Glomerular visceral epithelial cell (primary cell): ENCODE data around the gene NEURL1.
A peak's percentile ranks its signal among the peaks of the same experiment; 100 is the strongest.
"Not testable (repeated sequence)": the region's sequence is repeated elsewhere in the genome, so short reads cannot be mapped to it uniquely, and the experiment has no call there.

Experiments
- DNase-seq: peaks from one replicate; pipeline ENCODE4 v3.0.0-alpha.2; 2016; ENCODE audit errors: extremely low spot score

Gene NEURL1

DNA sequence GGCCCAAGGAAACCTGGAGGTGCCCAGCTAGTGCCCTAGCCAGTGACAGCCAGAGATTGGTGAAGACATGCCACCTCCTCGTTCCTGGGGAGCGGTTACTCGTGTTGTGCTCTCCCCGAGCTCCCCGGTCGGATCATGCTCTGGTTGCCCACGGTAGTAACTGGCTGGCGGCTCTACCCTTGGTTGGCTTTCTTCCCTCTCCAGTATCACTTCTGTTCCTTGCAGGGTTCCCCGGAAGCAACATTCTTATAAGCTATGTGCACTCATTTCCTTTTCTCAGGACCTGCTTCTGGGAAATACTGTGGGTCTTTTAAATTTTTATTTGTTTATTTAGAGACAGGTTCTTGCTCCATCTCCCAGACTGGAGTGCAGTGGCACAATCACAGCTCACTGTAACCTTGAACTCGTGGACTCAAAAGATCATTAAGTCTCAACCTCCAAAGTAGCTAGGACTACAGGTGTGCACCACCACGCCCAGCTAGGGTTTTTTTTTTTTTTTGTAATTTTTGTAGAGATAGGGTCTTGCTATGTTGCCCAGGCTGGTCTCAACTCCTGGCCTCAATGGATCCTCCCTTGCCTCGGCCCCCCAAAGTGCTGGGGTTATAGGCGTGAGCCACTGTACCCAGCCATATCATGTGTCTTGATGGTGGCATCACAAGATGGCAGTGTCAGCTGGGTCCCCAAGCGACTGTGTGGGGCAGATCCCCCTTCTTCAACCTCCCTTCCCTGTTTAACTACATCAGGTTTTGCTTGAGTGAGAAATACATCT lies 27.9 kb upstream of the NEURL1 start:
- DNase-seq: no peak

DNA sequence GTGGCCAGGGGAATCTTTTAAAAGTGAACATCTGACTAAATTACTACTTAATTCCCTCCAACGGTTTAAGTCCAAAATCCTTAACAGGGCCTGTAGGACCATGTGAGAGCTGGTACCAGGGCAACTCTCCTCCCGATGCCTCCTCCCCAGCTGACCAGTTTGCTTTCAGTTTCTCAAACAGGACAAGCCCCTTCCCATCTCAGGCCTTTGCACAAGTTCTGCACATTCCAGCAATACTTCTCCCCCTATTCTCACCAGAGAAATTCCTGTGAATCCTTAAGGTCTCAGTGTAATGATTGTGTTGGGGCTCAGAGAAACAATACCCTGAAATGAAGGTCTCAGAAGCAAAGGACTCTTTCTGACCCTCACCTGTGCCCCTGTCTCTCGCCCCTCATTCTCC lies 26.8 kb upstream of the NEURL1 start:
- no peak for DNase-seq

DNA sequence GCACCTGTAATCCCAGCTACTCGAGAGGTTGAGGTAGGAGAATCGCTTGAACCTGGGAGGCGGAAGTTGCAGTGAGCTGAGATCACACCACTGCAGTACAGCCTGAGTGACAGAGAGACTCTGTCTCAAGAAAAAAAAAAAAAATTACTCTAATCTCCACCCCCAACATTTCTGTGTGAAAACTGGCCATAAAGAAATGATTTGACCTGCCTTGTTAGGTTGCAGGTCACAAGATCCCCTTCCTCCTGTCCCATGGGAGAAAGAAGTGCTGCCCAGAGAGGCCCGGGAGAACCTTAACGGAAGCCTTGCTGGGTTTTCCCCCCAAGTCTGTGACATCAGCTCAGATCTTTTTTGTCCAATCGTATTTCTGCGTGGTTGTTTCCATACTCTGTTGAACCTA lies 26.1 kb upstream of the NEURL1 start:
- DNase-seq: no peak

DNA sequence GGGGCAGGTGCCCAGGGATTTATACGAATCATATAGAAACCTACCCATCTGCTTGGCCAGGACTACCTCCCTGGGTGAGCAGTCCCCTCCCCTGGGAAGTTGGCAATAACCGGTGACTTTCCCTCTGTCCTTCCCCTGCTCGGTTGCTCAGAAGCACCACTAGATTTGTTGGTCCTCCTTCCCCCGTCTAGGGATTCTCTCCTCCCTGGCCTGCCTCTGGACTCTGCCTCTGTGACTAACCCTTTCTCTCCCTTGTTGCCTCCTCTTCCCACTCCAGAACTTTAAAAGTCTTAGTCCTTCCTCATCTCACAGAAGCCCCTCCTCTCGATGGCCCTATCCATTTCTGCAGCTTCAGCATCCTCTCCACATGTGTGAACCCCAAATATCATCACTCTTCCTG lies 24.3 kb upstream of the NEURL1 start:
- no peak for DNase-seq

DNA sequence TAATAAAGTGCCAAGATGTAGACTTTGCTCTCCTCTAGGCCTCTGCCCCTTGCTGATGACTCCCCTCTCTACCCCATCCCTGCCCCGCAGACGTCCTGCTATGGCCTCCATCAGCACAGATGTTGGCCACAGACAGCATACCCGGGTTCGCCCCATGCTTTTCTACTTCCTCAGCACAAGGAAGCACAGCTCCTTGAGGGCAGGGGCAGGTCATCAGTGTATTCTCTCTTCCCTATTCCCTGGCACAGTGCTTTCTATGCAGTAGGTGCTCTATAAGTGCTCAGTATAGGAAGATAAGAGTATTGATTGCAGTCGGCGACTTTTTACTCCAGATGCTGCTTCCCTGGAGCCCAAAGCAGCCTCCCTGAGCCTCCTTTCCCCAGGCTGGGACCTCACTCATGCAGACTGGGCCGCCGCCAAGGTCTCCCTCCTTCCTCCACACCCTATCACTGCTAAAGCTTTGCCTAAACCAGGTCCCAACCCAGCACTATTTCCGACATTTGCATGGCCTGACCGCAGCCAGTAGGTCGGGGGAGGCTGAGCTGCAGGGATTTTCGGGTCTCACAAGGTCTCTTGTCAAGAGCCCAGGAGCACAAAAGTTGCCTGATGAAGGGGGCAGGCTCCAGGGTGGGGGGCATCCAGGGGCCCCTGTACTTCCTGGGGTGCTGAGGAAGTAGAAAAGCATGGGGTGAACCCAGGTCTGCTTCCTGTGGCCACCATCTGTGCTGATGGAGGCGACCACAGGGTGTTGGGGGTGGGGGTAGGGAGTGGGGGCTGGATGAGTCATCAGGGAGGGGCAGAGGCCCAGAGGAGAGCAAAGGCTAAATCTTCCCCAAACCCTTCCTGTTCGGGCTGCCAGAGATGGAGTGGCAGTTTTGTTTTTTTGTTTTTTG lies 22.5 kb upstream of the NEURL1 start:
- peak; percentile 24 for DNase-seq

DNA sequence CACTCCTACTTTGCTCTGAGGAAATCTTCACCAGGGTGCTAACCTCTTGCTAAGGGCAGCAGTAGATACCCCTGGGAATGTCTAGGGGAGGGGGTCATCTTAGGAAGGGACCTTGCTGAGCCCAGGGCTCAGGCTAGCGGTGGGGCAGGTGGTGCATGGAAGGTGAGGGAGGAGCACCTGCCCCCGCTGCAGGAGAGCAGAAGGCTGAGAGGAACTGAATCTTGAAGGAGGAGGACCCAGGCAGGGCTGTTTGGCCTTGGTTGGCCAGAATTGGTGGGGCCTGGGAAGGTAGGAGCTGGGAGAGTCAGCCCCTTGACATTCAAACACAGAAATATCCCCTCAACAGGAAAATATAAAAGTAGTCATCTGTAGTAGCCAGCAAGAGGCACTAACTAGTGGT lies 21.5 kb upstream of the NEURL1 start:
- no peak for DNase-seq

DNA sequence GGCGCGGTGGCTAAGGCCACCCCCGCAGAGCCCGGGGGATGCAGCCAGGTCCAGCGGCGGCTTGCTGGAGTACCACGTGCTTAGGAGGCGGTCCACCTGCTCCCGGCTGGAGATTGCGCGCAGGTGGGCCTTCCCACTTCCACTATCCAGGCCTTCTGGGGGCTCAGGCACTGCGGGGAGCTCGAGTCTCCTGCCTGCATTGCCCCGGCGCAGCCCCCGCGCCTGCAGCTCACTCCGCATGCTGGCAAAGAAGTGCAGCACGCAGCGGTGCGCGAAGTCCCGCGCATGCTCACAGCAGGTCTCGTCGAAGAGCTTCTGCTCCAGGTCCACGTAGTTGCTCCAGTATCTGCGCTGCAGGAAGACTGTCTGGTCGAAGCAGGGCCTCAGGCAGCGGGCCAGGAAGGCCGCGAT lies 20.2 kb upstream of the NEURL1 start:
- no peak for DNase-seq

DNA sequence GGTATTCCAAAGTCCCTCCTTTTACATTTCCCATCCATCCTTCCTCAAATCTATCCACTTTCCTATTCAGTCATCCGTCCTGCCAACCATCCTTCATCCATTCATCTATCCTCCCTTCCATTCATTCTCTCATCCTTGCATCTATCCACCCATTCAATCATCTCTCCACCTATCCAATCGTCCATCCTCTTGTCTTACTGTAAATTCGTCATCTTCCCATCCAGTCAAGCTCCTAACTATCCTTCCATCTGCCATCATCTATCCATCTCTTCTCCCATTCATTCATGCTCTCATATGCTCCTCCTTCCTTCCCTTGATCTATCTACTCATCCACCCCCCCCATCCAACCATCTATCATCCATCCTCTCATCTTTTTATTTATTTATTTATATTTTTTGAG lies 19.4 kb upstream of the NEURL1 start:
- DNase-seq: no peak

DNA sequence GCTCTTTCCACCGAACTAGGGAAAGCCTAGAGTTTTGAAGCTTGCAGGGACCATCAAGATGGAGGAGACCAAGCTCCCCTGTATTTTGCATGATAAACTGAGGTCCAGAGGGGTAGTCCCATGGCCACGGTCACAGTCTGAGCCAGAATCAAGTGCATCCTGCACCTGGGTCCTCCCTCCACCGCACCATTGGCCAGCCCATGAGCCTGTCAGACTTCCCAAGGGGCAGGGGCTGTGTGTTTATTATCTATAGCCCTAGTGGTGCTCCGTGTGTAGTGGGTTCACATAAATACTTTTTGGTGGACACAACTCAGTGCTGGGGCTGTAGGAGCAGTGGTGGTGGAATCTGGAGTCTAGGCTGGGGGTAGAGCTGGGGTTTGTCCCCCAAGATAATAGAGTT lies 18.1 kb upstream of the NEURL1 start:
- DNase-seq: no peak

DNA sequence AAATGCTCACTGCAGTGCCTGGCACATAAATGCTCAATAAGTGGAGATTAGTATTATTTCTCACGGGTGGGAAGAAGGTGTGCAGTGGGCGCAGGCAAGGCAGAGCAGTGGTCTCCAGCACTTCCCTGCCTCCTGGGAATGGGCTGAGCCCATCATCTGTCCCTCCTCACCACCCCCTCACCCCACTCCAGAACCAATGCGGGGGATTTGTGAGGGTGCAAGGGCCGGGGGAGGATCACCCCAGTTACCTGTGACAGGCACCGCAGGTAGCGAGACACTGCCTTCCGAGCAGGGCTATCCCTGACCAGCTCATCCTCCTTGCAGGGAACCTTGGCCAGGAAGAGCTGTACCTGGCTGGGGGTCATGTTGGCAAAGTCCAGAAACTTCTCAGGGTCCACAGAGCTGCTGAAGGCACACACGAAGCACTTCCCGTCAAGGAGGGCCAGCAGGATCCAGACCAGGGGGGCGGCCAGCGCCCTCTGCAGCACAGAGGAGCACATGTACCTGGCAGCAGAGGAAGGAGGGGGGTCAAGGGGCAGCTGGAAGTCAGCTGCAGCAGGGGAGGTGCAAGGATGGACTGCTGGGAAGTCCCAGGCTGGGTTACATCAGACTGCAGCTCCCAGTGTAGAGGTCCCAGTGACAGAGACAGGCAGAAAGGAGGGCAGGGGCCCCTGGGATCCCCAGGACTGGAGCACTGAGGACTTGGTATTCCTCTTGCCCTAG lies 17.3 kb upstream of the NEURL1 start:
- no peak for DNase-seq

DNA sequence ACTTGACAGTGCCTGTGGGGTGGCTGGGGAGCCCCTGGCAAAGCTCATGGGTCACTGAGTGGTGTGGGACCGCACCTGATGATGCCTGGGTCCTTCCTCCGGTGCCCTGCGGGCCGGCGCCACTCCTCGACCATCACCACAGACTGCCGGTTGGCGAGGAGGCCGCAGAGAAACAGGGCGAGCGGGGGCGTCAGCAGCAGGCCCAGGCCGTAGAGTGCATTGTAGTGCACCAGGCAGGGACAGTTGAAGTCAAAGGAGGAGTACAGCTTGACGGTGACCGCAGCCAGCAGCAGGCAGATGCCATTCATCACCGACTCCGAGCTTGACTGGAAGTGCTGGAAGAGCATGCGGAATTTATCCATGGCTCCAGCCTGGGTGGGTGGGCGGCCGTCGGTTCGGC lies 14.8 kb upstream of the NEURL1 start:
- no peak for DNase-seq

DNA sequence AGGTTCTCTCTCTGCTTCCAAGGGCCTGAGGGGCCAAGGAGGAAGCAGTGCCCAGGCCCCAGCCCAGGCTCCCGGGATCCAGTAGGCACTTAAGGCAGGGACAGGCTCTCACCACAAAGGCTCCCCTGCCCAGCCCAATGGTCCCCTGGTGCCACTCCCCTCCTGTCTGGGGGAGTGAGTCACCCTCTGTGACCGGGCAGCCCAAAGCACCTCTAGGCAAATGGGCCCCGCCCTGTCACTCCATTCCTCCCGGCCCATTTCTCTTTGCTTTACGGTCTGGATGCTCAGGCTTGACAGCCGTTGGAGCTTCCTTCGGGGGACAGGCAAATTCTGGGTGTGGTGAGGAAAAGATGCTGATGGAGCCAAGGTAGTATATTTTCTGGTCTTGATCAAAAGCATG lies 14.4 kb upstream of the NEURL1 start, which contains the start of gene CALHM3:
Gene CALHM3 (minus strand): TSS at position 106 of the 400 bp plus-strand sequence. CDS start 208 bp downstream, outside the sequence.
- DNase-seq: peak; percentile 36

DNA sequence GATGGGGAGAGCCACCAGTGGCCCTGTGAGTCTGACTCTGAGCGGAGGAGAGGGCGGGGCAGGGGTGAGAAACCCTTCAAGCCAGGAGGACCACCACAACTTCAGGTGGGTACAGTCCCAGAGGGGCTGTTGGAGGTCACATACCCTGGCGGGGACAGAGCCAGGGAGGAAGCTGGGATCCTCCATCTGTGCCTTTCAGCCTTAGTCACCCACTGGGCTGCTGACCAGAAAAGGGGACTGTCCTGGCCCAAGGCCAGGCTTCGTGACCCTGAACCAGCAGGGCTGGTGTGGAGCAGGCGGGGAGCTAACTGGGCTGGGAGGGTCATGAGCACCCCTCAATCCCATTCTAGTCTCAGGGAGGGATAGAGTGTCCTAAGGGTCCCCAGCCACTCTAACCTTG lies 13.0 kb upstream of the NEURL1 start:
- DNase-seq: no peak

DNA sequence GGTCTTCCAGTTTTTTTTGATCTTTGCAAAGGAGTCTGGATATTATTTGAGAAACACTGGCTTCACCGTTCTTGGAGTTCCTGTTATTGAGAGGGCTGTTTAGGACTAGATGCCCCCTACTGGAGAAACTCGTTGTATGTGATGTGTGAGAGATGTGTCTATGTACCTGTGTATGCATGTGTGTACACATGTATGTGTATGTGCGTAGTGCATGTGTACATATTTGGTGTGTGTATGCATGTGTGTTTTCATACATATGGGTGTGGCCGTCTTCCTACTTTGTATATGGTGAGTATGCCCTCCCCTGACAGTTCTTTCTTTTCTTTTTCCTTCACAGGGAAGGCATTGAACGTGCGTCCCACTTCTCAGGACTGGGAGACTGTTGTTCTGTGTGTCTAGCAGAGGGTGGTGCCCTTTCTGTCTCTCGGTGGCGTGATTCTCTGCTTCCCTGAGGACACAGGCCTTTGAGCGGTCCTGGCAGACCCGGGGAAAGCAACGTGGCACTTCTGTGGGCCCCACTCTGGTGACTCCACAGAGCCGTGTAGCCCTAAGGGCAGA lies 11.5 kb upstream of the NEURL1 start:
- DNase-seq: peak; percentile 45

DNA sequence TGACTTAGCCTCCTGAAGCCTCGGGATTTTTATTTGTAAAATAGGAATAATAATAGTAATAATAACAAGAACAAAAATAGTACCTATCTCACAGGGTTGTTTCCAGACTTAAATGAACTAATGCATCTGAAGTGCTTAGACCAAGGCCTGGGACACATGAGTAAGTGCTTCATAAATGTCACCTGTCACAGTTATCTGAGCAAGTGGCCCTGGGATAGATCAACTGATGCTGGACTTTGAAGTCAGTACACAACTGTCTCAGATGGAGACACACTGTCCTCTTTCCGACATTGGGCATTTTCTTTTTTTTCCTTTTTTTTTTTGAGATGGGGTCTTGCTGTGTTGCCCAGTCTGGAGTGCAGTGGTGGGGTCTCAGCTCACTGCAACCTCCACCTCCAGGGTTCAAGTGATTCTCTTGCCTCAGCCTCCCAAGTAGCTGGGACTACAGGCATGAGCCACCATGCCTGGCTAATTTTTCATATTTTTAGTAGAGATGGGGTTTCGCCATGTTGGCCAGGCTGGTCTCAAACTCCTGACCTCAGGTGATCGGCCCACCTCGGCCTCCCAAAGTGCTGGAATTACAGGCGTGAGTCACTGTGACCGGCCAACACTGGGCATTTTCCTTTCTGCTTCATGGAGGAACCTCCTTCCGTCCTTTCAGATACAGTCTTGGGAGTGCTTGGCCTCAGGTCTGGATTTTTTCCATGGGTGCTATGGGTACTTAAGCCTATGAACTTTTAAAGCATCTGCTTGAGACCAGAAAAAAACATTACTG lies 6.7 kb upstream of the NEURL1 start:
- not testable (repeated sequence) for DNase-seq

DNA sequence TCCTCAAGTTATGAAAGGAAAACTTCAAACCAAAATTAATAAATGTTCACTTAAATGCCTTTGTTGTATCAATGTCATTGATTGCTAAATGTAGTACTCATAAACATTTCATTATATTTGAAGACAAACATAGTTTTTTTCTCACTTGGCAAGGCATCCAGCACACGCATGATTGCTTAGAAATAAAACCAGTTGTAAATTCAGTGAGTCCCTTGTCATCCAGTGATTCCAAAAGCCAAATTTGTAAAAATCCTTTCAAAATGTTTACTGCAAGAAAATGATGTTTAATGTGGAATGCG lies 6.1 kb upstream of the NEURL1 start:
- DNase-seq: no peak

DNA sequence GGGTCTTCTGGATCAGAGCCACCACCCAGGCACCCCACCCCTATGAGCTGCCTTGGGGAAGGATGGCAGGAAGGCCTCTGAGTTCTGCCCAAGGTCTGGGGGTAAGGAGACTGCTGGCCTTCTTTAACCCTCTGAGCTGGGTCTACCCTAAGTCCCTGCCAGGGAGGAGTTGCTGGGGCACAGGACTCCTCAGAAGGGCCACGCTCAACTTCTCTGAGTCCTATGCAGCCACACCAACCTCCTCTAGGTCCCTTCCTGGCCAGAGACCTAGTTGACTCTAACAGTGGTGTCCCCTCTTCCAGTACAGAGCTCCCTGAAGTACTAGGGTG lies 2.6 kb upstream of the NEURL1 start:
- DNase-seq: no peak

DNA sequence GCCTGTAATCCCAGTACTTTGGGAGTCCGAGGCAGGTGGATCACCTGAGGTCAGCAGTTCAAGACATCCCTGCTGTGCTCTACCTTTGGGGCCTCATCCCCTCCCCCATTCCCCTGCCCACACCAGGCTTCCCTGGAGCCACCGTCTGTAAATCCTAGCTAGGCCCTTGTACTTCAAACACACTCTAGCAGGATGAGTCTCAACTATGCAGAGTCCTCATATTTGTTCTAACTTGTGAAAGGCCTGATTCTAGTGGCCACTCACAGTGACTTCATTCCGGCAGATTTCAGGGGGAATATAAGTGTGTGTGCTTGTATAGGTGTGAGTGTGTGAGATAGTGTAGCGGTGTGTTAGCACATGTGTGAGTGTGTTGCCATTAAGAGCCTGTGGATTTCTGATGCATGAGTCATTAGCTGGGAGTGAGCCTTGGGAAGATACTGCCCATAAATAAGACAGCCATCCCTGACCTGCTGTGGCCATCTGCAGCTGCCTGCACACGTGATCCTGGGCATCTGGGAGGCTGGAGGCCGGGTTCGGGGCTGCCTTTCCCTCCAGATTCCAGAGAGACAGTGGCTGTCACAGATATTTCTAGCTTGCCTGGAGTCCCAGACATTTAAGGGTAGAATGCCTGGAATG lies 1.7 kb upstream of the NEURL1 start:
- DNase-seq: peak; percentile 97

DNA sequence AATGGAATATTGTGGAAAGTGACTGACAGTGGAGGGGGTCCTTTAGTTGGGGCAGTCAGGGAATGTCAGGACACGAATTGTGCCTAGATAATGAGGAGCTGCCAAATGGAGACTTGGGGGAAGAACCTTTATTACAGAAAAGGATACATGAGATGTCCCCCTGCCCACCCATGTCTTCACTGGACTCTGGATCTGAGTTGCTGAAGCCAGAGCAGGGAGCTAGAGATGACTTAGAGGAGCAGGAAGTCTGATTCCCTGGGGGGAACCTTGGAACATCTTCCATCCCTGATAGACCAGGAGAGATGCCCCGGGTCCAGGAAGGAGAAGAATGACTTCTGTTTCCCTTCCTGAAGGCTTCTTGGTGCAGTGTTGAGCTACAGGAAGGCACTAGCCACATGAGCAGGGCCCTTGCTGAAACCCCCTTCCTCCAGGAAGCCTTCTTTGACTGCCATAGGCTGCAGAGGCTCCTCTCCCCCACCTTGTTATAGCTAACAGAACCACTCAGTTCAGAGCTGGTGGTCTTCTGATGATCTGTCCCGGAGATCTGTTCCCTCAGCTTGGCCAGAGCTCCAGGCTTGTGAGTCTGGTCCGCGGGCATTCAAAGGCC lies 747 bp upstream of the NEURL1 start:
- no peak for DNase-seq
